HG03342 (cell line): ENCODE data around the gene PLXNA1.

Experiments
- ATAC-seq: cut with Tn5 transposase; IDR thresholded peaks from one replicate; pipeline ENCODE4 v1.9.1; 2021; ENCODE audit warnings: mild to moderate bottlenecking, moderate library complexity; ENCODE audit not compliant: unreplicated experiment

PLXNA1 gene

GRCh38 chr3:126982471-126983175, at the start of gene PLXNA1:
TSS of gene PLXNA1 (plus strand) at chr3:126983115. CDS start at chr3:126988594, 5,479 bp downstream.
- peak; percentile 70 for ATAC-seq

- no peak for ATAC-seq
Observed at GRCh38 chr3:126934031-126934531, 48.8 kb upstream of the PLXNA1 start.

GRCh38 chr3:126934991-126935390, 47.9 kb upstream of the PLXNA1 start:
- no peak for ATAC-seq

- ATAC-seq: no peak
Observed at GRCh38 chr3:126935756-126936509, 47.0 kb upstream of the PLXNA1 start.

GRCh38 chr3:126936853-126937425, 46.0 kb upstream of the PLXNA1 start:
- no peak for ATAC-seq

GRCh38 chr3:126937533-126937932, 45.4 kb upstream of the PLXNA1 start:
- ATAC-seq: no peak

- no peak for ATAC-seq
Observed at GRCh38 chr3:126937973-126938372, 44.9 kb upstream of the PLXNA1 start.

- ATAC-seq: no peak
Observed at GRCh38 chr3:126938520-126939337, 44.2 kb upstream of the PLXNA1 start.

- ATAC-seq: no peak
Observed at GRCh38 chr3:126939338-126939718, 43.6 kb upstream of the PLXNA1 start.

- ATAC-seq: no peak
Observed at GRCh38 chr3:126939733-126940132, 43.2 kb upstream of the PLXNA1 start.

- ATAC-seq: no peak
Observed at GRCh38 chr3:126941721-126942270, 41.1 kb upstream of the PLXNA1 start.

- no peak for ATAC-seq
Observed at GRCh38 chr3:126944089-126944965, 38.6 kb upstream of the PLXNA1 start.

- no peak for ATAC-seq
Observed at GRCh38 chr3:126945171-126945721, 37.7 kb upstream of the PLXNA1 start.

- no peak for ATAC-seq
Observed at GRCh38 chr3:126945891-126946290, 37.0 kb upstream of the PLXNA1 start.

- ATAC-seq: no peak
Observed at GRCh38 chr3:126946405-126946804, 36.5 kb upstream of the PLXNA1 start.

- ATAC-seq: no peak
Observed at GRCh38 chr3:126947429-126947828, 35.5 kb upstream of the PLXNA1 start.

- ATAC-seq: no peak
Observed at GRCh38 chr3:126948980-126949535, 33.9 kb upstream of the PLXNA1 start.

GRCh38 chr3:126951561-126951960, 31.4 kb upstream of the PLXNA1 start:
- ATAC-seq: no peak
